BE2C (cell line): ENCODE results near the gene MFNG.

Experiments used
- DNase-seq: peaks from one replicate; pipeline ENCODE4 v3.0.0-alpha.2; 2020
- H3K27me3 ChIP-seq: fragments of 250-450 bp; sonication (Bioruptor Pico); 2 replicates; pipeline ENCODE4 v1.5.1; 2020; ENCODE audit warnings: mild to moderate bottlenecking
- H3K36me3 ChIP-seq: fragments of 250-450 bp; sonication (Bioruptor Pico); 2 replicates; pipeline ENCODE4 v1.5.1; 2020; ENCODE audit warnings: mild to moderate bottlenecking
- H3K4me1 ChIP-seq: fragments of 250-450 bp; sonication (Bioruptor Pico); 2 replicates; pipeline ENCODE4 v1.5.1; 2020
- H3K4me3 ChIP-seq: 2 replicates; pipeline ENCODE4 v1.5.1; 2011; ENCODE audit warnings: low read depth, low read length
- H3K9me3 ChIP-seq: fragments of 250-450 bp; sonication (Bioruptor Pico); 2 replicates; pipeline ENCODE4 v1.5.1; 2020
- CTCF ChIP-seq: IDR thresholded peaks from 2 replicates; pipeline ENCODE4 v1.5.1; 2012; ENCODE audit warnings: mild to moderate bottlenecking, low read depth, low read length

Gene MFNG

GRCh38 chr22:37491106-37491505, 4.9 kb upstream of the MFNG start:
- H3K4me3 ChIP-seq = no peak overlapping the region
- TF ChIP-seq CTCF = no peak
- H3K27me3 ChIP-seq = no peaks in the 10 kb centered on the region
- no peak for DNase-seq
- H3K9me3 ChIP-seq = no peaks in the 10 kb centered on the region
- H3K36me3 ChIP-seq = no peaks in the 10 kb centered on the region
- no peaks in the 10 kb centered on the region for H3K4me1 ChIP-seq

GRCh38 chr22:37489983-37490382, 3.8 kb upstream of the MFNG start:
- no peak for DNase-seq
- H3K4me1 ChIP-seq = no peaks in the 10 kb centered on the region
- no peaks in the 10 kb centered on the region for H3K9me3 ChIP-seq
- no peak overlapping the region for H3K4me3 ChIP-seq
- TF ChIP-seq CTCF = no peak
- H3K27me3 ChIP-seq = no peaks in the 10 kb centered on the region
- H3K36me3 ChIP-seq = no peaks in the 10 kb centered on the region

GRCh38 chr22:37488337-37489135, 2.4 kb upstream of the MFNG start:
- no peaks in the 10 kb centered on the region for H3K27me3 ChIP-seq
- no peak for DNase-seq
- H3K4me1 ChIP-seq = no peaks in the 10 kb centered on the region
- no peaks in the 10 kb centered on the region for H3K9me3 ChIP-seq
- no peak for TF ChIP-seq CTCF
- H3K36me3 ChIP-seq = no peaks in the 10 kb centered on the region
- H3K4me3 ChIP-seq = no peak overlapping the region

- Histone ChIP-seq H3K27me3 (no peaks in the 10 kb centered on the region), H3K4me3 (no peak overlapping the region), H3K4me1 (no peaks in the 10 kb centered on the region), H3K9me3 (no peaks in the 10 kb centered on the region), H3K36me3 (no peaks in the 10 kb centered on the region)
- no peak for DNase-seq
- TF ChIP-seq CTCF = no peak
These were observed 1.4 kb upstream of the MFNG start for GRCh38 chr22:37487571-37487970.

- no peak overlapping the region for H3K4me3 ChIP-seq
These were observed 945 bp upstream of the MFNG start for GRCh38 chr22:37487129-37487528.

More at GRCh38 chr22:37487129-37487528, 945 bp upstream of the MFNG start:
- no peaks in the 10 kb centered on the region for H3K4me1 ChIP-seq
- no peak for DNase-seq
- H3K36me3 ChIP-seq = no peaks in the 10 kb centered on the region
- H3K27me3 ChIP-seq = no peaks in the 10 kb centered on the region
- no peak for TF ChIP-seq CTCF
- H3K9me3 ChIP-seq = no peaks in the 10 kb centered on the region
